ENCODE data around the gene MIPEP. TPM values are rescaled to one million over a fixed set of nuclear protein-coding genes. Genes with fewer than 3 reads are reported as not detected.

The MIPEP gene
- total RNA-seq, 1 donor from 2014 or later: 32.6 TPM

DNA sequence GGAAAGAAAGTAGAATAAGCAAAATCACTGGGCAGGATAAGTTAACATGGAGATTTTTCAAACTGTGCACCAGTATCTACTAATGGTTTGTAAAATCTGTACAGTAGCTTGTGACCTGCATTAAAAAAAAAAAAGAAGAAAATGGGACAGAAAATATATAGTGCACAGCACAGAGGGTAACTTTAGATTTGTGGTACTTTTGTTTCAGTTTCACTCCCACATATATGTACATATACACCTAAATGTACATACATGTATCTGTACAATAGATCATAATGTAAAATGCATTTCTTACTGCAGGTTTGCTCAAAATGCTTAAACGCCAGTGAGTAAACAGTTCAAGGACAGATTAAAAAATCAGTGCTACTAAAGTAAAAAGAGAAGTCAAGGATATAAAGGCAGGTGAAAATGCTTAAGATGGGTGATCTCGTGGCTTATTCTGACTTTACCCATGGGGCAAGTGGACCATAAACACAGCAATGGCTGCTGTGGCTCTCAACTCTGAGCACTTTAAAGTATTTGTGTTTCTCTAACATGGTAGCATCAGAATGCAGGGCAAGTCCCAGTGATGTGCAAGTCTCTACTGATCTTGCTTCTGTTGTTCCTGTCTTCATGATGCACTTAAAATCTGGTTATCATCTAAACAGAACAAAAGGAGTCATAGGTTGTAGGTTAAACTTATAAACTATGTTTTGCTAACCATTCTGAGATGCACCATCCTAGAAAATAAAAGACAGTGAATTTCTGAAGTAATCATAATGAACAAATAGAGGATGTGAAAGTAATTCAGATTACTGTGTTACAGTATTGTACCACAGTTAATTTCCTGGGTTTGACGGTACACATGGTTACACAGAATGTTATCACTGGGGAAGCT is 112.3 kb downstream of the MIPEP start:
- DNase-seq (ENCODE audit: low read depth): no peak

GRCh38 chr13:23772717-23773116 is 116.5 kb downstream of the MIPEP start:
- DNase-seq (ENCODE audit: low read depth): no peak

- peak; percentile 74 for DNase-seq (ENCODE audit: low read depth)
Measured at GRCh38 chr13:23771956-23772355, 117.2 kb downstream of the MIPEP start.

- DNase-seq (ENCODE audit: low read depth): peak; percentile 73
Measured at GRCh38 chr13:23771552-23771951, 117.6 kb downstream of the MIPEP start.

- no peak for DNase-seq (ENCODE audit: low read depth)
Measured at GRCh38 chr13:23770973-23771372, 118.2 kb downstream of the MIPEP start.

GRCh38 chr13:23770428-23770827 is 118.8 kb downstream of the MIPEP start:
- no peak for DNase-seq (ENCODE audit: low read depth)

DNA sequence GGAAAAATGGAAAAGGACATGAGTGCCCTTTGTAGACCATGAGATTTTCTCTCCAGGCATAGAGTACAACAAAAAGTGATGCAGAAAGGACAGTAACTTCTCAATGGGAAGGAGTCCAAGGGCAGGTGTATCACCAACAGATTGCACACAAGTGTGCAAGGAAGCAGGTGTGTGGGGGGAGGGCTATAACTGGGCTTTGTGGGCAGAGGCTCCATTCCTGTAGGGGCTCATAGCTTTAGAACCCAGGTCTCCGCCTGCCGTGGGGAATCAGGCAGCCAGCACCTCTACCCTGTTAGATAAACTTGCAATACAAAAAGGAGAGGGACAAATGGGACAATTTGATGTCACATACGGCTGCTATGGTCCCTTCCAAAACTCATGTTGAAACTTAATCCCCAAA is 119.8 kb downstream of the MIPEP start:
- DNase-seq (ENCODE audit: low read depth): no peak

DNA sequence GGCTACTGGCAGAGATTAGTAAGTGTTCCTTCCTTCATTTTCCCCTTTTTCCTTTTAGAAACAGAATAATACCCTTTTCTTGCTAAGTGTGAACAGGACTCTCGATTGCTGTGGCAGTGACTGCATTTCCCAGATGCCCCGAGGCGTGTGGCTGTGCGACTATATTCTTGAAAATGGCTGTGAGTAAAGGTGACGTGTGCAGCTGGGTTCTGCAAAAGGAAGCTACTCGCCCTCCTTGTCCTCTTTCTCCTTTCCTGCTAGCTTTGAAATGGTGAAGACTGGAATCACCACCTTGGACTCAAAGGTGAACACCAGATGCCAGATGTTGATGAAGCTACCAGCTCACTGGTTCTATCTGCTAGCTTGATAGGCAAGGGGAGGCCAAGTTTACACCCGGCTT is 121.4 kb downstream of the MIPEP start:
- DNase-seq (ENCODE audit: low read depth): no peak

GRCh38 chr13:23766939-23767338 is 122.3 kb downstream of the MIPEP start:
- DNase-seq (ENCODE audit: low read depth): no peak

GRCh38 chr13:23766283-23766682 is 122.9 kb downstream of the MIPEP start:
- DNase-seq (ENCODE audit: low read depth): peak; percentile 5

- DNase-seq (ENCODE audit: low read depth): no peak
Measured at GRCh38 chr13:23765531-23765930, 123.7 kb downstream of the MIPEP start.

GRCh38 chr13:23763318-23763717 is 125.9 kb downstream of the MIPEP start:
- DNase-seq (ENCODE audit: low read depth): no peak

DNA sequence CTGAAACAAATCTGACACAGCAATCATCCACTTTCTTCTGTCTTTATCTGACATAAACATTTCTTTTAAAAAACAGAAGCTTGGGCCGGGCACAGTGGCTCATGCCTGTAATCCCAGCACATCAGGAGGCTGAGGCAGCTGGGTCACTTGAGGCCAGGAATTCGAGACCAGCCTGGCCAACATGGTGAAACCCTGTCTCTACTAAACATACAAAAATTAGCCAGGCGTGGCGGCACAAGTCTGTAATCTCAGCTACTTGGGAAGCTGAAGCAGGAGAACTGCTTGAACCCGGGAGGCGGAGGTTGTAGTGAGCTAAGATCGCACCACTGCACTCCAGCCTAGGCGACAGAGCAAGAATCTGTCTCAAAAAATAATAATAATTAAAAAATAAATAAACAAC is 127.4 kb downstream of the MIPEP start:
- peak; percentile 61 for DNase-seq (ENCODE audit: low read depth)

DNA sequence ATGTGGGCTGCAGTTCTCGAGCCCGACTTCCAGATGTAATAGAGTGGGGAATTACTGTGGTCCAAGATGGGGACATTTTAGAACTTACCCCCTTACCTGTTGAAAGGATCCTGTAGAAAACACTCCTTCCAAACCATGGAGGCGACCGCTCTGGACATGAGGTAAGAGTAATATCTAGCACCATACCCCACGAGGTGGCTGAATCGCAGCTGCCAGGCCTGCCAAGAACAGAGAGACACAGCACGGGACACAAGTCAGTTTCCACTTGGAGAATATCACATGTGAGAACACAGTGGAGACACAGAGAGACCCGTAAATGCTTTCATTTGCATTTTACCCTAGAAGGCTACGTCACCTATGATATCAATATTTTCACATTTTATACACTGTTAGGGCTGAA is 129.2 kb downstream of the MIPEP start:
- no peak for DNase-seq (ENCODE audit: low read depth)

DNA sequence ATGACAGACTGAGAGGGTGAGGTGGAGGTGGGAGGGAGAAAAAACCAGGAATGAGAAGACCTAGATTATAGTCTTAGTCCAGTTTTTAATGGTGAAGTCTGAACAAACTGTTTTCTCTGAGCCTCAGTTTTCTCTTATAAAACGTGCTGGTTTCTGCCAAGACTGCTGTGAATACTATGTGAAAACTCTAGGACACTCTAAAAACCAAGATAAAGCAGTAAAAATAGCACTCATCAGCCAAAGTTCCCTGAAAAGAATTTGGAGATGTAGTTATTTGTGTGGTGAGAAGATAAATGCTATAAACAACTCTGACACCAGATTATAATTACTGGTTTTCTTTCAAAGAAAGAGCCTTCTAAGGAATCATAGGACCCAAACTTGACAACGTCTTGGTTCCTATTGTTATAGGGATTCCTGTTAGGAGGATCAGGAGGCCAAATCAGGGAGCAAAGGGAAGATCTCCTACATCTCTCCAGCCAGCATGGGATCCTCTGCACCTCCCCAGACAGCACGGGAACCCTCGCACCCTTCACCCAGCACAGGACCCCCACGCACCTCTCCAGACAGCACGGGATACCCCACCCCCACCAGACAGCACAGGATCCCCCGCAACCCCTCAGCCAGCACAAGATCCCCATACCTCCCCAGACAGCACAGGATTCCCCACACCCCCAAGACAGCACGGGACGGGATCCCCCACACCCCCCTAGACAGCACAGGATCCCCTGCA is 130.2 kb downstream of the MIPEP start:
- DNase-seq (ENCODE audit: low read depth): no peak

GRCh38 chr13:23754997-23755396 is 134.2 kb downstream of the MIPEP start:
- DNase-seq (ENCODE audit: low read depth): no peak

DNA sequence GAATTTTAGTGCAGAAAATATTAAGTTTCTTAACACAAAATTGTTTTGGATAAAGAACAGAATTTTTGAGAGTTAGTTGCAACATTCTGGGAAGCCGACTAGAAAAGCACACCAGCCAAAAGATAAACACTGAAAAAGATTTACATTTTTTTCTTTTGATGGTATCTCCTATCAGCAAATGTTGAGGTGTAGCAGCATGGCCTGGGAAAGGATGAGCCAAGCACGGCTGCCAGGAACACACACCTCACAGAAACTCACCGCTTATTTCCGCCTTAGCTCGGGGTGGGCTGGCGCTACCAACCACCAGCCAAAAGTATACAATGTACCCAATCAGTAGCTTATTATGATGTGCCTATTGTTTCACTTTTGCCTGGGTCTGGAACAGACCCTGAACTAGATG is 134.7 kb downstream of the MIPEP start:
- DNase-seq (ENCODE audit: low read depth): no peak

- peak; percentile 72 for DNase-seq (ENCODE audit: low read depth)
Measured at GRCh38 chr13:23753458-23753857, 135.7 kb downstream of the MIPEP start.

DNA sequence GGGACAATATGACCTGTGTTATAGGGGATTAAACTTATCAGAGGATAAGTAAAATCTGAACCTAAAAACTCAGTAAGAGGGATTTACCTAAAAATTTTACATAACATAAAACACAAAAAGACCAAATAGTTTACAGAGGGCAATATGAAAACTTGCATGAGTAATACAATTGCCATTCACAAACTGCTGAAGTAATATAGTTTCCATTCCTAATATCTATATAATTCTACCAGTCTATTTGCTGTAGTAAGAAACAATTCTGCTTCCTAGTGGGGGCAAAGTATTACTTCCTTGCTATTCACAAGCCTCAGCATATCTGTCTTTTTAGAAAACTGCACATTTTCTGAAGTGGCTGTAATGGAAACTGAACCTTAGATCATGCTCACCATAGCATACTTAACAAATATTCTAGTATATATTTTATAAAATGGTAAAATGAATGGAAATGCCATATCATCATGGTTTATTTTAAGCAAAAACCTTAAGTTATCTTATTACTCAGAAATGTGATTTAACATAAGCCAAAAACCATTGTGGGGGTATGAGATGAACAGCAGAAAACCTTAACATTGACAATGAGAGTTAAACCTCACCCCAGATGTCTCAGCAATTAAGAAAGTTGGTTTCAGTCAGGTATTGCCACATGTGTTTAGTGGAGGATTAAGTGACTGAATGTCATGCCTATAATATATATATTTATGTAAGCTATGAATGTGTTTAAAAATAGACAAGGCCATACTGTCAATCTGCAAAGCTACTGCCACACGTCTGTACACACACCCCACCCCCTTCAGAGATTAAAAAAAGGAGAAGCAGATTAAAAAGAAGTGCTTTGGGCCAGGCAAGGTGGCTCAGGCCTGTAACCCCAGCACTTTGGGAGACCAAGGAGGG is 136.8 kb downstream of the MIPEP start:
- DNase-seq (ENCODE audit: low read depth): no peak

DNA sequence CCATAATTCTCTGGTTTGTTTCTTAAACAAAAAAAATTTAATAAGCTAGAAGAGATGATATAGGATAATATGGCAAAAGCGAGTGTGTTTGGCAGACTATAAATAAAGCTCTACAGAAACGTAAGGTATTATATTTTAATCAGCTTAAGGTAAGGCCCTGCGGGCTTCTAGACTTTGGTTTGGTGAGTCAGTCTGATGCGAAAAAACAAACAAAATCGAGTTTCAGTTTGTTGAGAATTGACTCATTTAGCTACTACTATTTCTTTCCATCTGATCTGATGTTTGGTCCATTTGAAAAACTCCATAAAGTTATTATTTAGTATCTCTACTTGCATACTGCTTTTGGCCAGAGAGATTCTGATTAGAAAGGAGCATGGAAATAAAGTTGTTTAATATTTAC is 138.0 kb downstream of the MIPEP start:
- peak; percentile 29 for DNase-seq (ENCODE audit: low read depth)

- no peak for DNase-seq (ENCODE audit: low read depth)
Measured at GRCh38 chr13:23750383-23751121, 138.6 kb downstream of the MIPEP start.

Measured in renal cortical epithelial cell (primary cell).